Stimulated activated CD4-positive, alpha-beta T cell treated with anti-CD3 and anti-CD28 coated beads, Interleukin-15, amount 100 ng/mL, for 24 hours (primary cell): ENCODE measurements around the gene CHCHD1.
"Not testable (repeated sequence)": the region's sequence is repeated elsewhere in the genome, so short reads cannot be mapped to it uniquely, and the experiment has no call there.

Experiments
- DNase-seq: peaks from one replicate; pipeline ENCODE4 v3.0.0-alpha.2; 2020

The CHCHD1 gene

GRCh38 chr10:73795491-73795890, 13.6 kb downstream of the CHCHD1 start:
- not testable (repeated sequence) for DNase-seq

DNA sequence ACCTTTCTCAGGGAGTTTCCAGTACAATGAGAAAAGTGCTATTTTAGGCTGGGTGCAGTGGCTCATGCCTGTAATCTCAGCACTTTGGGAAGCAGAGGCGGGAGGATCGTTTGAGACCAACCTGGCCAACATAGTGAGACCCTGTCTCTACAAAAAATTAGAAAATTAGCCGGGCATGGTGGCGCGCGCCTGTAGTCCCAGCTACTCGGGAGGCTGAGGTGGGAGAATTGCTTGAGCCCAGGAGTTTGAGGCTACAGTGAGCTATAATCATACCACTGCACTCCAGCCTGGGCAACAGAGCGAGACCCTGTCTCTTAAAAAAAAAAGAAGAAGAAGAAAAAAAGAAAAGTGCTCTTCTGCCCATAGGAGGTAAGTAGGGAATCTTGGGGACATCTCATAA, 14.2 kb downstream of the CHCHD1 start:
- not testable (repeated sequence) for DNase-seq

- DNase-seq = no peak
Measured at GRCh38 chr10:73796766-73797165, 14.9 kb downstream of the CHCHD1 start.

DNA sequence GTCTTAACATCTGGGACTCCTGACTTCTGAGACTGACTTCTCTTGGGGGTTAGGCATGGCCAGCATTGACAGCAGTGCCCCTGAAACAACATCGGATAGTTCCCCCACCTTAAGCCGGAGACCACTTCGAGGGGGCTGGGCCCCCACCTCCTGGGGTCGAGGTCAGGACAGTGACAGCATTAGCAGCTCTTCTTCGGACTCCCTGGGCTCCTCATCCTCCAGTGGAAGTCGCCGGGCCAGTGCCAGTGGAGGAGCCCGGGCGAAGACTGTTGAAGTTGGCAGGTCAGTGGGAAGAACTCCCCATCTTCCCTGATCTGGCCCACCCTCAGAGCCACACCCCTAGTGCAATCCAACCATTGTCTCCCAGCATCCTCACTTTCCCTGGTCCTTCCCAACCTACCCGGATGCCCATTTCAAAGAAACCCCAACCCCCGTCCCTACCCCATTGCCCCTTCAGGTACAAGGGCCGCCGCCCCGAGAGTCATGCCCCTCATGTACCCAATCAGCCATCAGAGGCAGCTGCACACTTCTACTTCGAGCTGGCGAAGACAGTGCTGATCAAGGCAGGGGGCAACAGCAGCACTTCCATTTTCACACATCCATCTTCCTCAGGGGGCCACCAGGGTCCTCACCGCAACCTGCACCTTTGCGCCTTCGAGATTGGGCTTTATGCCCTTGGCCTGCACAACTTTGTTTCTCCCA, 15.6 kb downstream of the CHCHD1 start:
- no peak for DNase-seq

- no peak for DNase-seq
Measured at GRCh38 chr10:73798087-73798486, 16.2 kb downstream of the CHCHD1 start.

- no peak for DNase-seq
Measured at GRCh38 chr10:73798927-73799560, 17.2 kb downstream of the CHCHD1 start.

DNA sequence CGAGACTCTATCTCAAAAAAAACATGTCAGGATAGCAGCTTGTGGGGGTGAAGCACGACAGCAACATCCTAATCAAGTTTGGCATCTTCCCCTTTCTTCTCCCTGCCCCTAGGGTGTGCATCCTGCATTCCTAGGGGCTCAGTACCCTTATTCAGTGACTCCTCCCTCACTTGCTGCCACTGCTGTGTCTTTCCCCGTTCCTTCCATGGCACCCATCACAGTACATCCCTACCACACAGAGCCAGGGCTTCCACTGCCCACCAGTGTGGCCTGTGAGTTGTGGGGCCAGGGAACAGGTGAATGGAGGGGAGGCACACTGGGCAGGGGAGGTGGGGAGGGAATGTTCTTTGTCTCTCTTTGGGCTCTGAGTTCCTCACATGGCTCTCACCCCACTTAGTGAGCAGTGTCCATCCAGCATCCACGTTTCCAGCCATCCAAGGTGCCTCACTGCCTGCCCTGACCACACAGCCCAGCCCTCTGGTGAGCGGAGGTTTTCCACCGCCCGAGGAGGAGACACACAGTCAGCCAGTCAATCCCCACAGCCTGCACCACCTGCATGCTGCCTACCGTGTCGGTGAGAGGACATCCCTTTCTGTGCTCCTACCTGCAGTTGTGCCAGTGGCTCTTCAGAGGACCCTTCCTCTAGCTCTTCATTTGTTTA, 18.2 kb downstream of the CHCHD1 start:
- DNase-seq = no peak

DNA sequence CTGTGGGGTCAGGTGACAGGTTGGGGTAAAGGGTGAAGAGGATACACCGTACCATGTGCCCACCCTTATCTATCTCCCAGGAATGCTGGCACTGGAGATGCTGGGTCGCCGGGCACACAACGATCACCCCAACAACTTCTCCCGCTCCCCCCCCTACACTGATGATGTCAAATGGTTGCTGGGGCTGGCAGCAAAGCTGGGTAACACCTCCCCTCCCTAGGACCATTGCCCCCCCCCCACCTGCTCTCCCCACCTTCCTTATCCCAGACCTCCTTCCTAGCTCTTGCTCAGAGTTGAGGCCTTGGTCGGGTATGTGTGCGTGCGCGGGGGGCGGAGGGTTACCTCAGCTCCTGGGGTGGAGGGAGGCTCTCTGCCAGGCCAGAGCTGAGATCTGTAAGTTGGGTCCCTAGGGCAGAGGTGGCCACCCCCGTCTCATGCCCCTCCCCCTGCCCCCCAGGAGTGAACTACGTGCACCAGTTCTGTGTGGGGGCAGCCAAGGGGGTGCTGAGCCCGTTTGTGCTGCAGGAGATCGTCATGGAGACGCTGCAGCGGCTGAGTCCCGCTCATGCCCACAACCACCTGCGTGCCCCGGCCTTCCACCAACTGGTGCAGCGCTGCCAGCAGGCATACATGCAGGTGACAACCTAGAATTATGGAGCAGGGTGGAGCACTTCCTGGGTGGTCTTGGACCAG, 18.9 kb downstream of the CHCHD1 start:
- DNase-seq = no peak

- no peak for DNase-seq
Measured at GRCh38 chr10:73801253-73801590, 19.4 kb downstream of the CHCHD1 start.

DNA sequence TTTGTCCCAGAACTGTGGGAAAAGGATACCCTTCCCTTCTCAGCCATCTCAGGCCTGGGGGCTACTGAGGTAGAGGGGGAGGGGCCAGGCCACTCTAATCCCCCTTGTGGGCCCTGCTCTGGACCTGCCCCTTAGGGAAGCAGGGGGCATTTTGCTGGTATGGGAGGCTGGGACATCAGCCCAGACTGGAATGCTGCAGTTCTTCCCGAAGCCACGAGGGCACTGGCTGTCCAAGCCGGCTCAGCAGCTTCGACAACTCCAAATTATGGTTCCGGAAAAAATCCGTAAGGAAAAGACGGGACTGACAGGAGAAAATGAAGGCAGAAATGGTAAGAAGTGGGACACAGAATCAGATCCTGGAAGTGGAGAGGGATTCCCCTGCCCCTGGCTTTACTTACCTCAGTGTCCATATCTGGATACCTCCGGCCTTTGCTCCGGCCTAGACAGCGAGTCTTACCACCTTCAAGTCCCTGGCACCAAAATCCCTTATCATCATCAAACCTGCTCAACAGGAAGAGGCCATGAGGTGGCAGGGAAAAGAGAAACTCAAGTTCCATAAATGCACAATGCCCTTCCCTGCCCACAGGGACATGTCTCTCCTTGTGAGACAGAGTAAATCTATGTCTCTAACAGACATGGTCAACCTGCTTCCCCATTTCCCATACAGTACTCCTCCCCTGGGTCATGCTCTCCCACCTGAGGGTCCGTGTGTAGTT, 20.6 kb downstream of the CHCHD1 start:
- no peak for DNase-seq

DNA sequence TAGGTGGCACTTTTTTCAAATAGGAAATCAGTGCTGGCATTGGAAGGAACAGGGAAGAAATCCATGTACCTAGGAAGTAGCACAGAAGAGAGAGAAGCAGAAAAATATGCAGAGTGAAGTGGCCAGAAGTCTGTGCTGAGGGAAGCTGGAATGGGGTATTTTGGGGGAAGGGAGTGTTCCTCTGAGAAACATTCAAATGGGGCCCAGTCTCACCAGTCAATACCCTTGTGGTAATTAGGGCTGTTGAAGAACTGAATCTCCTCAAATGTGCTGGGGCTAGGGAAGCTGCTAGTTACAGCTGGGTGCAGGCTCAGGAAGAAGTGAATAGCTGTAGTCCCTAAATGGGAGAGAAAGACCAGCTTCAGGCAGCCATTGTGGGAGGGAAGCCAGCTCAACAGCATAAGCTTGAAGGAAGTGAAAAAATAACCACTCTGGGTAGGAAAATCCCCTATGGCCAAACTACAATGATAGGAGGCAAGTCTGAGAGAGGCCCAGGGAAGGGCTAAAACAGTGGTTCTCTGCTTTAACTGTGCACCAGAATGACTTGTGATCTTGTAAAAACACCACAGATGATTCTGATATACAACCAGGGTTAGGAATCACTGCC, 21.9 kb downstream of the CHCHD1 start:
- no peak for DNase-seq

- no peak for DNase-seq
Measured at GRCh38 chr10:73806176-73806950, 24.5 kb downstream of the CHCHD1 start.

GRCh38 chr10:73807471-73807870, 25.6 kb downstream of the CHCHD1 start:
- DNase-seq = no peak

DNA sequence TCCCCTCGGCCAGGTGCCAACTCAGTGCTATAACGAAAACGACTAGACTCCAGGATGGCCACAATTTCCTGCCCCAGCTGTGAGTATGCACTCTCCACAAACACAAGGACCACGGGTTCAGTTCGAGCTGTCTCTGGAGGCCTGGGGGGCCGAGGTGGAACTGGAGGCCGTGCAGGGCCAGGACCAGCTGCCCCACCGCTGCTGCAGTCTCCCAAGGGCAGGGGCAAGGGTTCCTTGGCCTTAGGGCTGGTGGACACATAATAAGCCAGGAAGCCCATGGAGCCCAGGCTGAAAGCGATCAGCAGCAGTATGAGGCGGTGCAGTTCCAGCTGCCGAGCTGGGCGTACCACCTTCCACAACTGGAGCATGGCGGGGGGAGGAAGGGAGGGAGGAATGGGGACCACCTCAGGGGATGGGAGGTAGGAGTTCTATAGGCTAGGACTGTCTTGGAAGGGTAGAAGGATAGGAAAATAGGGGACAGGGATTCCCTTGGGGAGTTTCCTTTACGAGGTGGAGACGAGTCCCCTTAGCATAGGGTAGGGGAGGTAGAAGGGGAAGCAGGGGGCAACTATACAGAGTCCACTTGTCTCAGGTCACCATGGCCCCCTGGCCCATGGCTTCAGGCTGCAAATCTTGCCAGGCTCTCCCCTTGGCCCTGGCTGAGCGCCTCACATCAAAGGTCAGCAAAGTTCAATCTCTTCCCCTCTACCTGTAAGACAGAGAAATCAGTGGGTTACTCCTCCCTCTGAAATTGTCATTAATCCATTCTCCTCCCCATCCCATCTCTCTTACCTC, 26.4 kb downstream of the CHCHD1 start:
- no peak for DNase-seq

GRCh38 chr10:73809061-73809818, 27.4 kb downstream of the CHCHD1 start:
- no peak for DNase-seq

DNA sequence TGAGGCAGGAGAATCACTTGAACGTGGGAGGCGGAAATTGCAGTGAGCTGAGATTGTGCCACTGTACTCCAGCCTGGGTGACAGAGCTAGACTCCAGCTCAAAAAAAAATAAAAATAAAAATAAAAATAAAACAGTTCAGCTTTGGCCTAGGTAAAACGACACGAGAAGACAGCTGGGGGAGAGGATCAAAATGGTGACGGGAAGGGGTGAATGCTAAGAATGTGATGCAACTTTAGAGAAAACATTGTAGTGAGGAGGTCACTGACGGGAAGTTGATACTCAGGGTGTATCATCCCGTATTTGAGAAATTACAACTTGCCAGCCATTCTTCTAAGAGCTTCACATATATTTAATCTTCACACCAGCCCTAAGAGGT, 28.5 kb downstream of the CHCHD1 start:
- no peak for DNase-seq

DNA sequence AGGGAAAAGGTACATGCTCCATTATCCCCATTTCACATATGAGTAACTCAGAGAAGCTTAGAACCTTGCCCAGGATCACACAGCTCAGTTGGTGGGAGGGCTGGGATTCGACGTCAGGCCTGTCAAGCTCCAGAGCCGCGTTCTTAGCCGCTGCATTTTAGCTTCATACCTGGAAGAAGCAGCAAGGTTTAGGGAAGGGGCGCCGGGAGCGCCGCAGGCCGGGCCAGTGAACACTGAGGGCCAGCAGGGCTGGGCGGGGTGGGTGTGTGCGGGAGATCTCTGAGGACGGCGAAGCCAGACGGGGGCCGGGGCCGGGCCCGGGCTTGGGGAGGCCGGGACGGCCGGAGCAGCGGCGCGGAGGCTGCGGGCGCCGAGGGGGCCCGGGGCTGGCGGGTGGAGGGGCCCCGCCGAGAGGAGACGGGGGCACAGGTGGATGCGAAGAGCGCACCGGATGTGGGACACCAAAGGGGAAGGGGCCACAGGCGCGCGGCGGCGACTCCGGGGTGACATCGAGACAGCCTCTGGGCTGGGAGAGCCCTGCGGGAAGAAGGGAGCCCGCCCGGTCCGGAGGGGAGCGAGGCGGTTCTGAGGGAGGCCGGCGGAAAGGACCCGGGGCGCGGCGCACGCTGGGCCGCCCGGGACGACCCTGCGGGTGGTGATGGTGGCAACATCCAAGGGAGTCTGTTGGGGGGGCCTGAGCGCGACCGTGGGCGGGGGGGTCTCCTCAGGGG, 29.1 kb downstream of the CHCHD1 start:
- DNase-seq = peak; percentile 70

DNA sequence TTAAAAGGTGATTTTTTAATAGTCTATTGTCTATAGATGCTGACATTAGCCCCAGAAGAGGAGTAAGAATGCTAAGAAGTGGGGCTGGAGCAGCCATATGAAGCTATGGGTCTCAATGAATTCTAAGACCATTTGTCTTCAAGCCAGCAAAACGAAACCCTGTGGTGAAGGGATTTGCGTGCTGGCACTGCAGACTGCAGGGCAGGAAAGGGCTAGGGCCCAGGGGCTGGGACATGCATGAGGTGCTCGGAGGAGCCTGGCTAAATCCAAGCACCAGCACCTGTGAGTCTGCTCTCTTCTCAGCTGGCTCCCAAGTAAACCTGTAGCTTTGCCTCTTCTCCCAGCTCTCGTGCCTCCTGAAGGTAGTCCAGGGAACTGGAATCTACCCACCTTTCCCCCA, 30.8 kb downstream of the CHCHD1 start:
- DNase-seq = no peak

DNA sequence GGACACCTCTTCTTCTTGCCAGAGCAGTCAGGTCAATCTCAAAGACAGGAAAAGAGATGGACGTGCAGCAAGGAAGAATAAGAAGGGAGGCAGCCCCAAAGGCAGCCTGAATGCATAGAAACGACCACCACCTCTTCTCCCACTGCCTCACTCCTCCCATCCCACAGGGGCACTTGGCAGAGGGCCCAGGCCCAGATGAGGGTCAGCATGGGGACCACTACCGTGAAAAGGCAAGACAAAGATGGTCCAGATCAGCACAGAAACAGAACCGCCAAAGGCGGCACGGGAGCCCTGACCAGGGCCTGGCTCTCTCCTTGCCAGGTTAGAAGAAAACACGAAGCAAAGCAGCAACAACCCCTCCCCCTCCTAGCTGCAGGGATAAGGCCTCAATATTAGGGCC, 31.5 kb downstream of the CHCHD1 start:
- no peak for DNase-seq
